SK-N-MC (cell line): ENCODE results near the gene PEX3.

Source experiments
- EZH2 ChIP-seq: fragments of 200-600 bp; sonication (generic); IDR thresholded peaks from one replicate; pipeline ENCODE4 v1.6.1; 2017; ENCODE audit warnings: antibody characterized with exemption
- POLR2AphosphoS5 ChIP-seq: IDR thresholded peaks from 2 replicates; pipeline ENCODE4 v1.6.1; 2012; ENCODE audit warnings: mild to moderate bottlenecking, low read depth, low read length, borderline replicate concordance

DNA sequence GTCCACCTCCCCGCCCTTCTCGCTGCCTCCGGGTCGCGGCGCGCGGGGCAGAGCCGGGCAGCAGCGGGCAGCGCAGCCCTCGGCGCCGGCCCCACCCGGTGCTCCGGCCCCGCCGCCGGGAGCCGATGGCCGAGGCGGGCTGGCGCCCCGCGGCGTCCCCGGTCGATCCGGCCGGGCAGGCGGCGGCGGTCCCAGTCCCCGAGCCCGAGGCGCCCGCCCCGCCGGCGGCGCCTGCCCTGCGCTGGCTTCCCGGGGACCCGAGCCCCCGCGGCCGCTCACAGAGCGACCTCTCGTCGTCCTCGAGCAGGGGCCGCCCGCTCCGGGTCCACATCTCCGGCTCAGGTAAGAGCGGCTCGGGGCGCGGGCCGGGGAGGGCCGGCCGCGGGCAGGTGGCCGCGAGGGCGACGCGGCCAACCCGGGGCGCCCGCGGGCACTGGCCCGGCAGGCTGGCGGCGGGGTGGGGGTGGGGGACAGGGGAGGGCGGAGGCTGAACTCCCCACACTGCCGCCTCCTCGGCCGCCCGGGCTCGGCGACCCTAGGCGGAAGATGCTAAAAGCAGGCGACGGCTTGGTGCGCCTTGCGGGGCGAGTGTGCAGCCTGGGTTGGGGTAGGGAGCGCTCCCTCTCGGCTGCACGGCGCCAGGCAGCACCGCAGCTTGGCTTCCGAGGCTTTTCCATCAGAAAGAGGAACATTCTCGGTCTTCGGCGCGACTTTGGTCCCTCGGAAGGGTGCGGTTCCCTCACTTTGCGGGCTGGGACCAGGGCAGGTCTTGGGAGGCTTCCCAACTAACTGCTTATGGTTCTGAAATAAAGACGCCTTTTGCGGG is 86.5 kb downstream of the PEX3 start:
- TF ChIP-seq POLR2AphosphoS5 (no peak), EZH2 (no peak)
